GM12891 (cell line): ENCODE measurements around the gene FBXW10.
"Not testable (repeated sequence)": the region's sequence is repeated elsewhere in the genome, so short reads cannot be mapped to it uniquely, and the experiment has no call there.

Source experiments
- POLR2A ChIP-seq: IDR thresholded peaks from 2 replicates; pipeline ENCODE4 v1.6.1; 2011; ENCODE audit warnings: low read depth, low read length, control low read depth
- POLR2AphosphoS5 ChIP-seq: IDR thresholded peaks from 2 replicates; pipeline ENCODE4 v1.6.1; 2011; ENCODE audit warnings: low read depth, low read length, control low read depth

DNA sequence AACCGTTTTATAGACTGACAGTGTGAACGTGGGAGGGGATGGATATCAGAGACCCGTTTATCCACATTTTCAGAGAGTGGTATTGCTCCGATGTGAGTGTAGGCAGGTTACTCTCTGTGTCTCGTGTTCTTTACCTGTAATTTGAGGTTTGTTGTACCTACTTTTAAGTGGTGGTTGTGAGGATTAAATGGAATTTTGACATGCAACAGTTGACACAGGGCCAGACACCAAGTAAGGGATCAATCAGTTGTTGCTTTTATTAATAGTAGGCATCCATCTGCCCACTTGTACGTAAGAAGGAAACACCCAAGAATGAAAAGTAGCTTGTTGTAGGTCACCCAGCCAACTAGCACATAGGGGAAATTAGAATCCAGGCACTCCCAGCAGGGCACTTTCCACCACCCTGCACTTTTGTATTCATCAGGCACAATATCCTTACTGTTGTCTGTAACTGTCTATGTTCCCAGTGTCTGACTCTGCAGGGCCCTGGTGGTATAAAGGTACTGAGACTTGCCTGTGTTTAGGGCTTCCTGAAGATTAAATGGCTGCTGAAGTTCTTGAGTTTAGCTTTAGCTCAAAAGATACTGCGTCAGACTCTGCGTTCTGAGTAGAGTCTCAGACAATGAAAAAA is 45.3 kb upstream of the FBXW10 start:
- not testable (repeated sequence) for TF ChIP-seq POLR2A, POLR2AphosphoS5
